Keratinocyte (primary cell): ENCODE measurements around the gene ZC3H13.

Experiments used
- EZH2 ChIP-seq: IDR thresholded peaks from one replicate; pipeline ENCODE4 v1.6.1; 2012; ENCODE audit warnings: inconsistent platforms, mild to moderate bottlenecking, low read length, moderate library complexity
- TF ChIP-seq, protein P1 (sequence below), 3 experiments: IDR thresholded peaks in 1 of 3; conservative IDR thresholded peaks in 1 of 3; optimal IDR thresholded peaks in 1 of 3; 2 replicates in 2 of 3; 3 replicates in 1 of 3; pipeline versions ENCODE3 to v1.5.1; 2011; ENCODE audit warnings: low read length in 3 of 3, mild to moderate bottlenecking in 3 of 3, moderate library complexity in 2 of 3, control low read depth in 1 of 3, inconsistent platforms in 1 of 3; ENCODE audit not compliant: insufficient read depth in 2 of 3; ENCODE audit errors: extremely low read depth in 1 of 3

DNA sequence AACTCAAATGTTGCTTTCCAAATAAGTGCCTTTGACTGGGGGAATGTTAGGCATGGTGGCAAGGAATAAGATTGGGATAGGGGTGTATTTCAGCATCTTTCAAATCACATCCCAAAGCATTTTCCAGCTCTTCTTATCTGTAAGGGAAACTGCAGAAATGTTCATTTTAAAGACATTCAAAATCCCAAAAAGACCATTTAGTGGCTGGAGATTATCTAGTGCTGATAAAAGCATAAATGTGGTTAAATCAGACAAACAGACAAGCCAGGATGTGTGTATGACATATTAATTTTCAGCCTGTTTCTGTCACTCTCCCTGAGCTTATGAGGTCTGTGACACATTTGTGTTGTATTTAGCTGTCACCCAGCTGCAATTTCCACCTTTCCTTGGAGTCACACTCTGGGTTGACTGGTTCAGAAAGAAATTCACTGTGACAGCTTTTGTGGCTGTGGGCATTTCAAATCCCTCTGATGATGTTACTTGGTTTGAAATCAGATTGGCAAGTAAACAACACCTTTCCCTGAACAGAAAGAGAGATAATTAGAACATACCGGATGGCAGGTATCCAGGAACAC is 131.3 kb downstream of the ZC3H13 start:
- TF ChIP-seq, protein P1, sequence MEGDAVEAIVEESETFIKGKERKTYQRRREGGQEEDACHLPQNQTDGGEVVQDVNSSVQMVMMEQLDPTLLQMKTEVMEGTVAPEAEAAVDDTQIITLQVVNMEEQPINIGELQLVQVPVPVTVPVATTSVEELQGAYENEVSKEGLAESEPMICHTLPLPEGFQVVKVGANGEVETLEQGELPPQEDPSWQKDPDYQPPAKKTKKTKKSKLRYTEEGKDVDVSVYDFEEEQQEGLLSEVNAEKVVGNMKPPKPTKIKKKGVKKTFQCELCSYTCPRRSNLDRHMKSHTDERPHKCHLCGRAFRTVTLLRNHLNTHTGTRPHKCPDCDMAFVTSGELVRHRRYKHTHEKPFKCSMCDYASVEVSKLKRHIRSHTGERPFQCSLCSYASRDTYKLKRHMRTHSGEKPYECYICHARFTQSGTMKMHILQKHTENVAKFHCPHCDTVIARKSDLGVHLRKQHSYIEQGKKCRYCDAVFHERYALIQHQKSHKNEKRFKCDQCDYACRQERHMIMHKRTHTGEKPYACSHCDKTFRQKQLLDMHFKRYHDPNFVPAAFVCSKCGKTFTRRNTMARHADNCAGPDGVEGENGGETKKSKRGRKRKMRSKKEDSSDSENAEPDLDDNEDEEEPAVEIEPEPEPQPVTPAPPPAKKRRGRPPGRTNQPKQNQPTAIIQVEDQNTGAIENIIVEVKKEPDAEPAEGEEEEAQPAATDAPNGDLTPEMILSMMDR (optimal IDR thresholded peaks at IDR 0.05 in 1 of 3, IDR thresholded peaks at IDR 0.05 in 1 of 3, conservative IDR thresholded peaks at IDR 0.05 in 1 of 3; ENCODE audit: extremely low read depth in 1 of 3, insufficient read depth in 2 of 3, low read length in 3 of 3), result no peak
- no peak for TF ChIP-seq EZH2
